GM18951 (cell line): ENCODE measurements around the gene GGNBP2.

Experiments used
- POLR2A ChIP-seq: IDR thresholded peaks from 4 replicates; pipeline ENCODE4 v1.6.1; 2011; ENCODE audit warnings: mild to moderate bottlenecking; ENCODE audit not compliant: insufficient read length, insufficient read depth; ENCODE audit errors: extremely low read depth
- in situ Hi-C: fragments of 300-500 bp; cut with MboI; formaldehyde crosslinking; loops from one replicate; pipeline ENCODE4 v1.12.0; 2022; ENCODE audit warnings: low sequenced_read_pairs, mixed read lengths, inconsistent platforms; ENCODE audit not compliant: unreplicated experiment

Gene GGNBP2

GRCh38 chr17:36544307-36545076 lies at the start of gene GGNBP2:
Gene GGNBP2, plus strand, starts transcription at chr17:36544919. Its CDS starts 806 bp downstream, at chr17:36545725.
- TF ChIP-seq POLR2A, result peak; percentile 86
- in situ Hi-C loops, result no loop called here

- in situ Hi-C loops, result loop anchor here (25.0 kb wide), 2 partner anchors 283 to 533 kb away; partner anchors contain the start of gene CCL4L2
- TF ChIP-seq POLR2A, result no peak
Observed at GRCh38 chr17:36495076-36495578, 49.6 kb upstream of the GGNBP2 start.

- in situ Hi-C loops, result loop anchor here (25.0 kb wide), 2 partner anchors 284 to 534 kb away; partner anchors contain the start of gene CCL4L2
- no peak for TF ChIP-seq POLR2A
Observed at GRCh38 chr17:36496018-36496789, 48.5 kb upstream of the GGNBP2 start.

- in situ Hi-C loops, result loop anchor here (25.0 kb wide), 2 partner anchors 286 to 536 kb away; partner anchors contain the start of gene CCL4L2
Observed at GRCh38 chr17:36498155-36498554, 46.6 kb upstream of the GGNBP2 start.

GRCh38 chr17:36498560-36499300 lies 46.0 kb upstream of the GGNBP2 start:
- in situ Hi-C loops, result loop anchor here (25.0 kb wide), 2 partner anchors 286 to 536 kb away; partner anchors contain the start of gene CCL4L2
- no peak for TF ChIP-seq POLR2A

More at GRCh38 chr17:36498155-36498554, 46.6 kb upstream of the GGNBP2 start:
- TF ChIP-seq POLR2A, result no peak

- TF ChIP-seq POLR2A, result no peak
- in situ Hi-C loops, result no loop called here
Observed at GRCh38 chr17:36500745-36501225, 43.9 kb upstream of the GGNBP2 start.

- no peak for TF ChIP-seq POLR2A
- in situ Hi-C loops, result no loop called here
Observed at GRCh38 chr17:36501351-36501750, 43.4 kb upstream of the GGNBP2 start.

- in situ Hi-C loops, result no loop called here
- no peak for TF ChIP-seq POLR2A
Observed at GRCh38 chr17:36501963-36502362, 42.8 kb upstream of the GGNBP2 start.

GRCh38 chr17:36503456-36504155 lies 41.1 kb upstream of the GGNBP2 start:
- in situ Hi-C loops, result no loop called here
- no peak for TF ChIP-seq POLR2A

GRCh38 chr17:36504156-36504545 lies 40.6 kb upstream of the GGNBP2 start:
- in situ Hi-C loops, result no loop called here
- no peak for TF ChIP-seq POLR2A

GRCh38 chr17:36505171-36505570 lies 39.5 kb upstream of the GGNBP2 start:
- in situ Hi-C loops, result no loop called here
- TF ChIP-seq POLR2A, result no peak

- no peak for TF ChIP-seq POLR2A
- in situ Hi-C loops, result no loop called here
Observed at GRCh38 chr17:36506249-36506826, 38.4 kb upstream of the GGNBP2 start.
